ENCODE data around the gene CCSAP. TPM values are rescaled to one million over a fixed set of nuclear protein-coding genes. Genes with fewer than 3 reads are reported as not detected.
"Not testable (repeated sequence)": the region's sequence is repeated elsewhere in the genome, so short reads cannot be mapped to it uniquely, and the experiment has no call there.

Gene CCSAP
- polyA plus RNA-seq, 4 donors, result 0.89 to 4.5 (median 2.0) TPM

- Histone ChIP-seq H3K9me3 (ENCODE audit: control insufficient read depth in 2 of 2, insufficient read depth in 1 of 2, low read depth in 1 of 2, low read length in 1 of 2) (no peaks in the 10 kb centered on the region), H3K27me3 (ENCODE audit: control insufficient read depth in 3 of 3, insufficient read depth in 3 of 3, low read length in 3 of 3) (no peaks in the 10 kb centered on the region), H3K4me3 (ENCODE audit: low read depth in 1 of 3, low read length in 3 of 3) (no peak overlapping the region), H3K36me3 (ENCODE audit: control insufficient read depth in 3 of 3, insufficient read depth in 2 of 3, low read depth in 1 of 3, low read length in 3 of 3) (peaks cover 3 to 42% (median 13%) of the 10 kb centered on the region in 3 donors), H3K27ac (ENCODE audit: low read depth in 1 of 3, low read length in 2 of 3) (no peak overlapping the region), H3K4me1 (ENCODE audit: control insufficient read depth in 3 of 3, insufficient read depth in 2 of 3, low read depth in 1 of 3, low read length in 2 of 3) (no peaks in the 10 kb centered on the region)
- FAIRE-seq (no peak), DNase-seq (peak; percentile 52 to 55)
- 59 to 75% (median 69%) methylated on average over 5 of the region's 5 CpGs for WGBS, 3 donors
These were observed 43.9 kb downstream of the CCSAP start for GRCh38 chr1:229298887-229299503.

GRCh38 chr1:229298420-229298819, 44.4 kb downstream of the CCSAP start:
- H3K27me3 ChIP-seq (ENCODE audit: control insufficient read depth in 3 of 3, insufficient read depth in 3 of 3, low read length in 3 of 3), result no peaks in the 10 kb centered on the region
- peaks cover 2 to 47% (median 13%) of the 10 kb centered on the region in 3 donors for H3K36me3 ChIP-seq (ENCODE audit: control insufficient read depth in 3 of 3, insufficient read depth in 2 of 3, low read depth in 1 of 3, low read length in 3 of 3)
- H3K4me3 ChIP-seq (ENCODE audit: low read depth in 1 of 3, low read length in 3 of 3), result no peak overlapping the region
- no peaks in the 10 kb centered on the region for H3K4me1 ChIP-seq (ENCODE audit: control insufficient read depth in 3 of 3, insufficient read depth in 2 of 3, low read depth in 1 of 3, low read length in 2 of 3)
- H3K9me3 ChIP-seq (ENCODE audit: control insufficient read depth in 2 of 2, insufficient read depth in 1 of 2, low read depth in 1 of 2, low read length in 1 of 2), result no peaks in the 10 kb centered on the region
- FAIRE-seq (no peak), DNase-seq (no peak)
- H3K27ac ChIP-seq (ENCODE audit: low read depth in 1 of 3, low read length in 2 of 3), result no peak overlapping the region

GRCh38 chr1:229297746-229298145, 45.1 kb downstream of the CCSAP start:
- H3K36me3 ChIP-seq (ENCODE audit: control insufficient read depth in 3 of 3, insufficient read depth in 2 of 3, low read depth in 1 of 3, low read length in 3 of 3), result peaks cover 0 to 49% (median 13%) of the 10 kb centered on the region in 3 donors
- 94 to 100% (median 98%) methylated on average over 1 of the region's 1 CpG for WGBS, 3 donors
- DNase-seq, result no peak
- no peak overlapping the region for H3K4me3 ChIP-seq (ENCODE audit: low read depth in 1 of 3, low read length in 3 of 3)
- no peak for FAIRE-seq
- no peaks in the 10 kb centered on the region for H3K4me1 ChIP-seq (ENCODE audit: control insufficient read depth in 3 of 3, insufficient read depth in 2 of 3, low read depth in 1 of 3, low read length in 2 of 3)
- no peaks in the 10 kb centered on the region for H3K27me3 ChIP-seq (ENCODE audit: control insufficient read depth in 3 of 3, insufficient read depth in 3 of 3, low read length in 3 of 3)
- H3K27ac ChIP-seq (ENCODE audit: low read depth in 1 of 3, low read length in 2 of 3), result no peak overlapping the region
- no peaks in the 10 kb centered on the region for H3K9me3 ChIP-seq (ENCODE audit: control insufficient read depth in 2 of 2, insufficient read depth in 1 of 2, low read depth in 1 of 2, low read length in 1 of 2)

GRCh38 chr1:229296541-229296941, 46.3 kb downstream of the CCSAP start:
- H3K36me3 ChIP-seq (ENCODE audit: control insufficient read depth in 3 of 3, insufficient read depth in 2 of 3, low read depth in 1 of 3, low read length in 3 of 3), result peaks cover under 1 to 49% (median 13%) of the 10 kb centered on the region in 3 donors
- no peaks in the 10 kb centered on the region for H3K9me3 ChIP-seq (ENCODE audit: control insufficient read depth in 2 of 2, insufficient read depth in 1 of 2, low read depth in 1 of 2, low read length in 1 of 2)
- DNase-seq (no peak), FAIRE-seq (no peak)
- no peak overlapping the region for H3K4me3 ChIP-seq (ENCODE audit: low read depth in 1 of 3, low read length in 3 of 3)
- no peak overlapping the region for H3K27ac ChIP-seq (ENCODE audit: low read depth in 1 of 3, low read length in 2 of 3)
- H3K27me3 ChIP-seq (ENCODE audit: control insufficient read depth in 3 of 3, insufficient read depth in 3 of 3, low read length in 3 of 3), result no peaks in the 10 kb centered on the region
- WGBS, 3 donors, result 81 to 94% (median 90%) methylated on average over 3 of the region's 3 CpGs
- no peaks in the 10 kb centered on the region for H3K4me1 ChIP-seq (ENCODE audit: control insufficient read depth in 3 of 3, insufficient read depth in 2 of 3, low read depth in 1 of 3, low read length in 2 of 3)

- 72 to 80% (median 74%) methylated on average over 11 of the region's 11 CpGs for WGBS, 3 donors
- no peak overlapping the region for H3K4me3 ChIP-seq (ENCODE audit: low read depth in 1 of 3, low read length in 3 of 3)
- FAIRE-seq (no peak), DNase-seq (no peak)
- no peaks in the 10 kb centered on the region for H3K9me3 ChIP-seq (ENCODE audit: control insufficient read depth in 2 of 2, insufficient read depth in 1 of 2, low read depth in 1 of 2, low read length in 1 of 2)
- H3K27ac ChIP-seq (ENCODE audit: low read depth in 1 of 3, low read length in 2 of 3), result no peak overlapping the region
- no peaks in the 10 kb centered on the region for H3K4me1 ChIP-seq (ENCODE audit: control insufficient read depth in 3 of 3, insufficient read depth in 2 of 3, low read depth in 1 of 3, low read length in 2 of 3)
- peaks cover 6 to 48% (median 18%) of the 10 kb centered on the region in 3 donors for H3K36me3 ChIP-seq (ENCODE audit: control insufficient read depth in 3 of 3, insufficient read depth in 2 of 3, low read depth in 1 of 3, low read length in 3 of 3)
- H3K27me3 ChIP-seq (ENCODE audit: control insufficient read depth in 3 of 3, insufficient read depth in 3 of 3, low read length in 3 of 3), result no peaks in the 10 kb centered on the region
These were observed 47.1 kb downstream of the CCSAP start for GRCh38 chr1:229295745-229296144.

GRCh38 chr1:229293528-229294204, 49.2 kb downstream of the CCSAP start:
- no peaks in the 10 kb centered on the region for H3K9me3 ChIP-seq (ENCODE audit: control insufficient read depth in 2 of 2, insufficient read depth in 1 of 2, low read depth in 1 of 2, low read length in 1 of 2)
- 91 to 94% (median 92%) methylated on average over 10 of the region's 10 CpGs for WGBS, 3 donors
- H3K27ac ChIP-seq (ENCODE audit: low read depth in 1 of 3, low read length in 2 of 3), result no peak overlapping the region
- DNase-seq, result no peak
- no peaks in the 10 kb centered on the region for H3K4me1 ChIP-seq (ENCODE audit: control insufficient read depth in 3 of 3, insufficient read depth in 2 of 3, low read depth in 1 of 3, low read length in 2 of 3)
- no peak for FAIRE-seq
- no peak overlapping the region for H3K4me3 ChIP-seq (ENCODE audit: low read depth in 1 of 3, low read length in 3 of 3)
- peaks cover 9 to 42% (median 13%) of the 10 kb centered on the region in 3 donors for H3K36me3 ChIP-seq (ENCODE audit: control insufficient read depth in 3 of 3, insufficient read depth in 2 of 3, low read depth in 1 of 3, low read length in 3 of 3)
- no peaks in the 10 kb centered on the region for H3K27me3 ChIP-seq (ENCODE audit: control insufficient read depth in 3 of 3, insufficient read depth in 3 of 3, low read length in 3 of 3)

- H3K27ac ChIP-seq (ENCODE audit: low read depth in 1 of 3, low read length in 2 of 3); H3K9me3 ChIP-seq (ENCODE audit: control insufficient read depth in 2 of 2, insufficient read depth in 1 of 2, low read depth in 1 of 2, low read length in 1 of 2); H3K27me3 ChIP-seq (ENCODE audit: control insufficient read depth in 3 of 3, insufficient read depth in 3 of 3, low read length in 3 of 3); DNase-seq; H3K4me1 ChIP-seq (ENCODE audit: control insufficient read depth in 3 of 3, insufficient read depth in 2 of 3, low read depth in 1 of 3, low read length in 2 of 3); FAIRE-seq; H3K4me3 ChIP-seq (ENCODE audit: low read depth in 1 of 3, low read length in 3 of 3): not testable (repeated sequence)
- H3K36me3 ChIP-seq (ENCODE audit: control insufficient read depth in 3 of 3, insufficient read depth in 2 of 3, low read depth in 1 of 3, low read length in 3 of 3), result peaks cover 9 to 38% (median 11%) of the 10 kb centered on the region in 3 donors
- 98 to 100% (median 99%) methylated on average over 3 to 4 of the region's 4 CpGs for WGBS, 3 donors
These were observed 51.2 kb downstream of the CCSAP start for GRCh38 chr1:229291686-229292085.

GRCh38 chr1:229288516-229288915, 54.3 kb downstream of the CCSAP start:
- peaks cover 9 to 16% (median 11%) of the 10 kb centered on the region in 3 donors for H3K36me3 ChIP-seq (ENCODE audit: control insufficient read depth in 3 of 3, insufficient read depth in 2 of 3, low read depth in 1 of 3, low read length in 3 of 3)
- FAIRE-seq (no peak), DNase-seq (no peak)
- H3K9me3 ChIP-seq (ENCODE audit: control insufficient read depth in 2 of 2, insufficient read depth in 1 of 2, low read depth in 1 of 2, low read length in 1 of 2), result no peaks in the 10 kb centered on the region
- H3K4me3 ChIP-seq (ENCODE audit: low read depth in 1 of 3, low read length in 3 of 3), result no peak overlapping the region
- H3K27me3 ChIP-seq (ENCODE audit: control insufficient read depth in 3 of 3, insufficient read depth in 3 of 3, low read length in 3 of 3), result no peaks in the 10 kb centered on the region
- peaks cover 0 to 4% (median 0%) of the 10 kb centered on the region in 3 donors for H3K4me1 ChIP-seq (ENCODE audit: control insufficient read depth in 3 of 3, insufficient read depth in 2 of 3, low read depth in 1 of 3, low read length in 2 of 3)
- H3K27ac ChIP-seq (ENCODE audit: low read depth in 1 of 3, low read length in 2 of 3), result no peak overlapping the region
- 75 to 80% (median 76%) methylated on average over 1 of the region's 1 CpG for WGBS, 3 donors
